HG03460 (cell line): ENCODE results near the gene PFN1.
A peak's percentile ranks its signal among the peaks of the same experiment; 100 is the strongest.

Source experiments
- ATAC-seq: cut with Tn5 transposase; IDR thresholded peaks from one replicate; pipeline ENCODE4 v1.9.1; 2021; ENCODE audit not compliant: unreplicated experiment

The PFN1 gene

GRCh38 chr17:4948166-4948930 is at the start of gene PFN1:
PFN1 (minus strand) TSS chr17:4948530; CDS start chr17:4948394, 136 bp downstream.
- peak; percentile 17 for ATAC-seq

- ATAC-seq: peak; percentile 87
These were observed 49.1 kb upstream of the PFN1 start, which contains the start of the genes INCA1 and KIF1C for GRCh38 chr17:4997302-4998026. INCA1 (minus strand) TSS chr17:4997522; CDS start chr17:4994437, 3,085 bp downstream. KIF1C (plus strand) TSS chr17:4997950; CDS start chr17:5000247, 2,297 bp downstream.

GRCh38 chr17:4994081-4994595 is 45.8 kb upstream of the PFN1 start:
- ATAC-seq: no peak

- peak; percentile 4 for ATAC-seq
These were observed 39.6 kb upstream of the PFN1 start for GRCh38 chr17:4987767-4988567.

GRCh38 chr17:4986951-4987766 is 38.8 kb upstream of the PFN1 start, which contains the start of gene CAMTA2:
CAMTA2 (minus strand) TSS chr17:4987675; CDS start chr17:4986222, 1,453 bp downstream.
- ATAC-seq: peak; percentile 67

- no peak for ATAC-seq
These were observed 38.1 kb upstream of the PFN1 start for GRCh38 chr17:4986403-4986802.

GRCh38 chr17:4982305-4982704 is 34.0 kb upstream of the PFN1 start:
- no peak for ATAC-seq

- ATAC-seq: no peak
These were observed 32.4 kb upstream of the PFN1 start for GRCh38 chr17:4980644-4981216.

GRCh38 chr17:4978726-4979125 is 30.4 kb upstream of the PFN1 start:
- no peak for ATAC-seq

- ATAC-seq: no peak
These were observed 25.9 kb upstream of the PFN1 start for GRCh38 chr17:4974115-4974670.

- ATAC-seq: no peak
These were observed 25.2 kb upstream of the PFN1 start for GRCh38 chr17:4973256-4974114.

- no peak for ATAC-seq
These were observed 24.4 kb upstream of the PFN1 start for GRCh38 chr17:4972752-4973151.

- ATAC-seq: no peak
These were observed 24.0 kb upstream of the PFN1 start for GRCh38 chr17:4972322-4972721.

- no peak for ATAC-seq
These were observed 23.5 kb upstream of the PFN1 start for GRCh38 chr17:4971826-4972225.

GRCh38 chr17:4970273-4970672 is 21.9 kb upstream of the PFN1 start:
- ATAC-seq: no peak

- ATAC-seq: no peak
These were observed 21.3 kb upstream of the PFN1 start for GRCh38 chr17:4969551-4970173.

GRCh38 chr17:4969047-4969550 is 20.8 kb upstream of the PFN1 start:
- ATAC-seq: no peak

GRCh38 chr17:4968486-4969046 is 20.2 kb upstream of the PFN1 start:
- no peak for ATAC-seq
